ENCODE results near the gene HPCAL1. TPM values are rescaled to one million over a fixed set of nuclear protein-coding genes. Genes with fewer than 3 reads are reported as not detected.

Gene HPCAL1
- total RNA-seq, 1 donor from 2014 or later = 3.7 TPM

DNA sequence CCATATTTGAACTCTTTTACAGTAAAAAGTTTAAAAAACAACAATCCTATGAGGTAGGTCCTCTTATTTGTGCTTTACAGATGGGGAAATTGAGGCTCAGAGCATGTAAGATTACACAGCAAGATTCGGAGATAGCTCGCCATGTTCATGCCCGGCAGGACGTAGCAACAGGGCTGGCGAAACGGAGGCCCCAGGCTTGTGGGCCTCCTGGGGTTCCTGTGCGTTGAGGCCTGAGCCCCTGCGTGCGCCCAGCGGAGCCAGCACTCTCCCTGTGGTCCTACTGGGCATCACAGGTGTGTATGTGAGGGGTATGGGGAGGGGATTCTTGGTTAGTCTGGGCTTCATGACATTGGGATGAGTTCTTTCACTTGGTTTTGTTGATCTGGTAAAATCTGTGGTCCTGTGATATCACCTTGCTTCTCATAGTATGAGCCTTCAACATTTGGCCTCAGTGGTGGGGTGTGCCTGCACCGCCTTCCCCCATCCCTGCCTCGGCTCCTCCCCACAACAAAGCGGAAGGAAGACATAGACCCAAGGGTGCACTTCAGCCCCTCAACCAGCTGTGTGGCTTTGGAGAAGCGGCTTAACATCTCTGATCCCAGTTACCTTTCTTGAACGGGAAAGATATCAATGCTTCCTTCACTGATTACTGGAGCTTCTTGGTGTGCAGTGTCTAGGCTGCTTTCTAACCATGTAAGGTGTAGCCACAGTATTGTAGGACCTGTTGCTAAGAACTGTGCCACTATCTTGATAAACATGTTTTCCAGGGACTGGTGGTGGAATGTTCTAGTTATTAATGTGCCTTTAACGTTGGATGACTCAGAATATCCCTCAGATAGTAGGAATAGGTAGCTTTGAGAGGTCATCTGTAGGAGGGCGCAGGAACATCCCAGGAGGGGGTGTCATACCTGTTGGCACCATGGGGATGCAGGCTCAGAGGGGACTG lies 37.2 kb downstream of the HPCAL1 start:
- peaks cover 4% of the 10 kb centered on the region for H3K9me3 Mint-ChIP-seq
- Histone ChIP-seq H3K4me3 (no peak overlapping the region), H4K20me1 (ENCODE audit: low read depth) (no peaks in the 10 kb centered on the region), H3K27me3 (no peaks in the 10 kb centered on the region), H3K36me3 (no peaks in the 10 kb centered on the region), H3K9me3 (ENCODE audit: low read depth) (no peaks in the 10 kb centered on the region), H3K4me2 (no peak overlapping the region), H3K27ac (no peak overlapping the region), H3K9ac (no peak overlapping the region), H3K4me1 (no peaks in the 10 kb centered on the region), H2AFZ (replicated peaks) (no peak overlapping the region), H3K79me2 (ENCODE audit: low read depth) (no peaks in the 10 kb centered on the region), H3F3A (ENCODE audit: low read depth) (no peaks in the 10 kb centered on the region)
- peak overlapping the region; percentile 26 for H3K27ac Mint-ChIP-seq
- no peak for TF ChIP-seq EZH2phosphoT487 (IDR thresholded peaks at IDR 0.05)
- TF ChIP-seq CTCF (IDR thresholded peaks at IDR 0.05) = no peak
- no peak for TF ChIP-seq EZH2 (IDR thresholded peaks at IDR 0.05)
- peaks cover 43% of the 10 kb centered on the region for H3K4me1 Mint-ChIP-seq
- no peak for DNase-seq (ENCODE audit: low spot score)
- no peak overlapping the region for H3K4me3 Mint-ChIP-seq
- no peaks in the 10 kb centered on the region for H3K27me3 Mint-ChIP-seq (ENCODE audit: insufficient read depth, low read depth)
- H3K36me3 Mint-ChIP-seq = no peaks in the 10 kb centered on the region

- Mint-ChIP-seq H3K4me1 (peaks cover 46% of the 10 kb centered on the region), H3K27me3 (ENCODE audit: insufficient read depth, low read depth) (no peaks in the 10 kb centered on the region), H3K9me3 (no peaks in the 10 kb centered on the region), H3K36me3 (no peaks in the 10 kb centered on the region), H3K27ac (no peak overlapping the region), H3K4me3 (no peak overlapping the region)
- no peak overlapping the region for H3K9ac ChIP-seq
- H4K20me1 ChIP-seq (ENCODE audit: low read depth) = no peaks in the 10 kb centered on the region
- H3K27ac ChIP-seq = no peak overlapping the region
- no peak for DNase-seq (ENCODE audit: low spot score)
- no peaks in the 10 kb centered on the region for H3F3A ChIP-seq (ENCODE audit: low read depth)
- H3K27me3 ChIP-seq = no peaks in the 10 kb centered on the region
- H3K9me3 ChIP-seq (ENCODE audit: low read depth) = no peaks in the 10 kb centered on the region
- no peak overlapping the region for H3K4me2 ChIP-seq
- no peaks in the 10 kb centered on the region for H3K36me3 ChIP-seq
- no peaks in the 10 kb centered on the region for H3K79me2 ChIP-seq (ENCODE audit: low read depth)
- H3K4me1 ChIP-seq = no peaks in the 10 kb centered on the region
- TF ChIP-seq EZH2phosphoT487 (IDR thresholded peaks at IDR 0.05) (no peak), EZH2 (IDR thresholded peaks at IDR 0.05) (no peak), CTCF (IDR thresholded peaks at IDR 0.05) (no peak)
- no peak overlapping the region for H2AFZ ChIP-seq (replicated peaks)
- H3K4me3 ChIP-seq = no peak overlapping the region
Measured at GRCh38 chr2:10340593-10340975, 37.9 kb downstream of the HPCAL1 start.

GRCh38 chr2:10341193-10341592 lies 38.5 kb downstream of the HPCAL1 start:
- Mint-ChIP-seq H3K27ac (no peak overlapping the region), H3K36me3 (no peaks in the 10 kb centered on the region)
- H4K20me1 ChIP-seq (ENCODE audit: low read depth) = no peaks in the 10 kb centered on the region

More at GRCh38 chr2:10341193-10341592, 38.5 kb downstream of the HPCAL1 start:
- TF ChIP-seq CTCF (IDR thresholded peaks at IDR 0.05) = no peak
- no peak for TF ChIP-seq EZH2 (IDR thresholded peaks at IDR 0.05)
- no peak for TF ChIP-seq EZH2phosphoT487 (IDR thresholded peaks at IDR 0.05)
- Mint-ChIP-seq H3K4me1 (peaks cover 52% of the 10 kb centered on the region), H3K27me3 (ENCODE audit: insufficient read depth, low read depth) (no peaks in the 10 kb centered on the region), H3K9me3 (no peaks in the 10 kb centered on the region), H3K4me3 (peak overlapping the region; percentile 12)
- no peak overlapping the region for H2AFZ ChIP-seq (replicated peaks)
- peaks cover 4% of the 10 kb centered on the region for H3K4me1 ChIP-seq
- H3K36me3 ChIP-seq = no peaks in the 10 kb centered on the region
- H3K27ac ChIP-seq = no peak overlapping the region
- no peaks in the 10 kb centered on the region for H3K27me3 ChIP-seq
- no peaks in the 10 kb centered on the region for H3K9me3 ChIP-seq (ENCODE audit: low read depth)
- no peak overlapping the region for H3K4me3 ChIP-seq
- DNase-seq (ENCODE audit: low spot score) = no peak
- H3F3A ChIP-seq (ENCODE audit: low read depth) = no peaks in the 10 kb centered on the region
- H3K9ac ChIP-seq = no peak overlapping the region
- H3K4me2 ChIP-seq = no peak overlapping the region
- no peaks in the 10 kb centered on the region for H3K79me2 ChIP-seq (ENCODE audit: low read depth)

All from neural progenitor cell (in vitro differentiated cells).